Liver (tissue), 9 donors: ENCODE data around the gene LAGE3. TPM values are rescaled to one million over a fixed set of nuclear protein-coding genes. Genes with fewer than 3 reads are reported as not detected.

Experiments
- DNase-seq: peaks from one replicate; pipeline ENCODE4 v3.0.0-alpha.2; 2017; ENCODE audit warnings: low spot score
- H3K27ac ChIP-seq, 2 donors: one replicate each; pipeline ENCODE4 v1.7.0; 2013; ENCODE audit warnings: inconsistent platforms in 2 of 2, low read length in 2 of 2, control low read depth in 1 of 2, low read depth in 1 of 2, mild to moderate bottlenecking in 1 of 2
- H3K27me3 ChIP-seq, 4 donors: one replicate each; pipeline versions ENCODE4 v1.6.1 to v1.7.0; 2013; ENCODE audit warnings: low read length in 3 of 4, inconsistent platforms in 1 of 4, mild to moderate bottlenecking in 1 of 4, moderate library complexity in 1 of 4; ENCODE audit not compliant: control insufficient read depth in 4 of 4, insufficient read depth in 4 of 4
- H3K36me3 ChIP-seq, 4 donors: one replicate each; pipeline versions ENCODE4 v1.6.1 to v1.7.0; 2013; ENCODE audit warnings: low read length in 3 of 4, mild to moderate bottlenecking in 3 of 4, low read depth in 1 of 4, moderate library complexity in 1 of 4; ENCODE audit not compliant: control insufficient read depth in 4 of 4, insufficient read depth in 3 of 4
- H3K4me1 ChIP-seq, 4 donors: one replicate each; pipeline versions ENCODE4 v1.6.1 to v1.7.0; 2013; ENCODE audit warnings: low read length in 3 of 4, mild to moderate bottlenecking in 3 of 4, moderate library complexity in 1 of 4; ENCODE audit not compliant: control insufficient read depth in 4 of 4, insufficient read depth in 4 of 4
- H3K4me3 ChIP-seq, 3 donors: one replicate each; pipeline versions ENCODE4 v1.6.1 to v1.7.0; 2013; ENCODE audit warnings: low read length in 3 of 3, control low read depth in 1 of 3, low read depth in 1 of 3, mild to moderate bottlenecking in 1 of 3
- H3K9ac ChIP-seq, 2 donors: one replicate each; pipeline ENCODE4 v1.7.0; 2013; ENCODE audit warnings: low read length in 2 of 2, mild to moderate bottlenecking in 2 of 2, moderate library complexity in 2 of 2, control low read depth in 1 of 2, low read depth in 1 of 2
- H3K9me3 ChIP-seq, 4 donors: one replicate each; pipeline versions ENCODE4 v1.6.1 to v1.7.0; 2013; ENCODE audit warnings: low read length in 3 of 4; ENCODE audit not compliant: control insufficient read depth in 4 of 4
- FOXA1 ChIP-seq: IDR thresholded peaks from 2 replicates; pipeline ENCODE4 v1.6.1; 2016; ENCODE audit warnings: antibody characterized with exemption
- GABPA ChIP-seq, 2 donors: IDR thresholded peaks in 1 of 2; conservative IDR thresholded peaks in 1 of 2; 2 replicates each; pipeline ENCODE4 v1.6.1; 2016; ENCODE audit warnings: antibody characterized with exemption in 2 of 2, mild to moderate bottlenecking in 1 of 2, moderate library complexity in 1 of 2
- HNF4A ChIP-seq, 2 donors: conservative IDR thresholded peaks; 2 replicates each; pipeline ENCODE4 v1.6.1; 2016; ENCODE audit warnings: antibody characterized with exemption in 2 of 2, mild to moderate bottlenecking in 2 of 2
- HNF4G ChIP-seq: IDR thresholded peaks from 2 replicates; pipeline ENCODE4 v1.6.1; 2016; ENCODE audit warnings: antibody characterized with exemption
- JUND ChIP-seq, 2 donors: IDR thresholded peaks; 2 replicates each; pipeline ENCODE4 v1.6.1; 2016; ENCODE audit warnings: antibody characterized with exemption in 2 of 2
- MAX ChIP-seq: IDR thresholded peaks from 2 replicates; pipeline ENCODE4 v1.6.1; 2016; ENCODE audit warnings: antibody characterized with exemption
- RAD21 ChIP-seq, 2 donors: IDR thresholded peaks; 2 replicates each; pipeline ENCODE4 v1.6.1; 2016; ENCODE audit warnings: antibody characterized with exemption in 2 of 2, mild to moderate bottlenecking in 2 of 2
- RXRA ChIP-seq, 2 donors: IDR thresholded peaks; 2 replicates each; pipeline ENCODE4 v1.6.1; 2017 to 2018; ENCODE audit warnings: antibody characterized with exemption in 2 of 2, mild to moderate bottlenecking in 1 of 2
- SP1 ChIP-seq: IDR thresholded peaks from 2 replicates; pipeline ENCODE4 v1.6.1; 2018; ENCODE audit warnings: antibody characterized with exemption, mild to moderate bottlenecking
- TAF1 ChIP-seq: conservative IDR thresholded peaks from 2 replicates; pipeline ENCODE4 v1.6.1; 2016; ENCODE audit warnings: antibody characterized with exemption, mild to moderate bottlenecking
- YY1 ChIP-seq: IDR thresholded peaks from 2 replicates; pipeline ENCODE4 v1.6.1; 2016; ENCODE audit warnings: antibody characterized with exemption, mild to moderate bottlenecking
- WGBS: extraction: QIAGEN DNeasy Blood & Tissue Kit; methylation state at CpG from one replicate; pipeline ENCODE4 v1.1.7; 2013; 5-methylcytosine and 5-hydroxymethylcytosine counted together
- polyA plus RNA-seq, 2 donors: library from polyadenylated mRNA; stranded (reverse) in 1 of 2; unstranded in 1 of 2; fragments of 200-250 nt in 1 of 2; fragments of >200 nt in 1 of 2; fragmentation: Nextera tagmentation in 1 of 2; extraction: Ambion mirVana in 1 of 2; gene quantifications; one replicate each; pipeline versions ENCODE4 v1.2.1 to v1.2.3, GENCODE V29; 2013 to 2015
- total RNA-seq, 2 donors: library from RNA; depleted of rRNA; stranded (reverse); fragments of >200 nt; gene quantifications; one replicate each; pipeline ENCODE4 v1.2.3, GENCODE V29; 2014
- TF ChIP-seq, protein P1 (sequence below): fragments of 150-350 bp; IDR thresholded peaks from 2 replicates; pipeline ENCODE4 v1.5.1; 2017; ENCODE audit warnings: improper control_type of control experiment, low read depth, low read length; ENCODE audit not compliant: missing input control
- donor health status: healthy.
- donor health status: healthy.
- donor health status: healthy.
- donor health status: healthy.
- donor health status: healthy.

Gene LAGE3
- total and polyA plus RNA-seq, 4 donors = 8.5 to 18.1 (median 12.7) TPM

DNA sequence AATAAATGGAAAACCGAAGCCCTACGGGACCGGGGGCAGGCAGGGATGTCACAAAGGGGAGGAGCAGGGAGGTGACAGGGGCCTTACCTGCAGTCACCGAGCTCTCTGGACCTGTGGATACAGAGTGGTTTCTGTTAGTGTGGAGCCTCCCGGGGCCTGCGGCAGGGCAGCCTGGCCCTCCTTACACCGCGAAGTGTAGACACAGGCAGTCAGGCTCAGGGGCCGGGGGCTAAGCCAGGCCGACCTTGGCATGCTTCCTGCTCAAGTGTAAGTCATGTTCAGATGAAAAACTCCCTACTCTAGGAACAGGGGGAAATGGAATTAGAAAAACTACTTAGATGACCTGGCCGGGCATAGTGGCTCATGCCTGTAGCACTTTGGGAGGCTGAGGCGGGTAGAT is 32.7 kb upstream of the LAGE3 start:
- no peak for TF ChIP-seq GABPA (IDR thresholded peaks at IDR 0.05 in 1 of 2, conservative IDR thresholded peaks at IDR 0.05 in 1 of 2)
- no peak for TF ChIP-seq HNF4G
- no peak for TF ChIP-seq HNF4A (conservative IDR thresholded peaks at IDR 0.05)
- no peak for TF ChIP-seq JUND (IDR thresholded peaks at IDR 0.05)
- no peak for TF ChIP-seq MAX
- no peak for TF ChIP-seq RAD21 (IDR thresholded peaks at IDR 0.05)
- no peak for TF ChIP-seq TAF1
- Histone ChIP-seq H3K4me3 (no peak overlapping the region), H3K27me3 (no peaks in the 10 kb centered on the region), H3K27ac (no peak overlapping the region), H3K9me3 (peaks cover 0 to 3% (median 0%) of the 10 kb centered on the region in 4 donors), H3K36me3 (peaks cover 4 to 15% (median 4%) of the 10 kb centered on the region in 4 donors), H3K9ac (no peak overlapping the region), H3K4me1 (peaks cover 4 to 18% (median 10%) of the 10 kb centered on the region in 4 donors)
- 77% methylated on average over 12 of the region's 12 CpGs for WGBS
- DNase-seq = no peak

- peaks cover 3 to 12% (median 5%) of the 10 kb centered on the region in 4 donors for H3K4me1 ChIP-seq
- H3K4me3 ChIP-seq = no peak overlapping the region
- TF ChIP-seq MAX (no peak), TAF1 (no peak), GABPA (IDR thresholded peaks at IDR 0.05 in 1 of 2, conservative IDR thresholded peaks at IDR 0.05 in 1 of 2) (no peak), RAD21 (IDR thresholded peaks at IDR 0.05) (no peak)
- peaks cover 0 to 3% (median 0%) of the 10 kb centered on the region in 4 donors for H3K9me3 ChIP-seq
- over 99% methylated on average over 5 of the region's 5 CpGs for WGBS
- H3K27ac ChIP-seq = no peak overlapping the region
- no peak overlapping the region for H3K9ac ChIP-seq
- no peak for DNase-seq
- H3K27me3 ChIP-seq = no peaks in the 10 kb centered on the region
- peaks cover 4 to 26% (median 5%) of the 10 kb centered on the region in 4 donors for H3K36me3 ChIP-seq
These were observed 30.4 kb upstream of the LAGE3 start for GRCh38 chrX:154509455-154509854.

- H3K36me3 ChIP-seq = peaks cover 4 to 26% (median 5%) of the 10 kb centered on the region in 4 donors
- no peak overlapping the region for H3K4me3 ChIP-seq
- peaks cover 0 to 3% (median 0%) of the 10 kb centered on the region in 4 donors for H3K9me3 ChIP-seq
- no peaks in the 10 kb centered on the region for H3K27me3 ChIP-seq
- DNase-seq = no peak
- 93% methylated on average over 13 of the region's 13 CpGs for WGBS
- H3K27ac ChIP-seq = no peak overlapping the region
- TF ChIP-seq GABPA (IDR thresholded peaks at IDR 0.05 in 1 of 2, conservative IDR thresholded peaks at IDR 0.05 in 1 of 2) = no peak
- TF ChIP-seq RXRA (IDR thresholded peaks at IDR 0.05) = no peak
- no peak for TF ChIP-seq RAD21 (IDR thresholded peaks at IDR 0.05)
- TF ChIP-seq, protein P1, sequence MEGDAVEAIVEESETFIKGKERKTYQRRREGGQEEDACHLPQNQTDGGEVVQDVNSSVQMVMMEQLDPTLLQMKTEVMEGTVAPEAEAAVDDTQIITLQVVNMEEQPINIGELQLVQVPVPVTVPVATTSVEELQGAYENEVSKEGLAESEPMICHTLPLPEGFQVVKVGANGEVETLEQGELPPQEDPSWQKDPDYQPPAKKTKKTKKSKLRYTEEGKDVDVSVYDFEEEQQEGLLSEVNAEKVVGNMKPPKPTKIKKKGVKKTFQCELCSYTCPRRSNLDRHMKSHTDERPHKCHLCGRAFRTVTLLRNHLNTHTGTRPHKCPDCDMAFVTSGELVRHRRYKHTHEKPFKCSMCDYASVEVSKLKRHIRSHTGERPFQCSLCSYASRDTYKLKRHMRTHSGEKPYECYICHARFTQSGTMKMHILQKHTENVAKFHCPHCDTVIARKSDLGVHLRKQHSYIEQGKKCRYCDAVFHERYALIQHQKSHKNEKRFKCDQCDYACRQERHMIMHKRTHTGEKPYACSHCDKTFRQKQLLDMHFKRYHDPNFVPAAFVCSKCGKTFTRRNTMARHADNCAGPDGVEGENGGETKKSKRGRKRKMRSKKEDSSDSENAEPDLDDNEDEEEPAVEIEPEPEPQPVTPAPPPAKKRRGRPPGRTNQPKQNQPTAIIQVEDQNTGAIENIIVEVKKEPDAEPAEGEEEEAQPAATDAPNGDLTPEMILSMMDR = no peak
- no peak for TF ChIP-seq HNF4A (conservative IDR thresholded peaks at IDR 0.05)
- TF ChIP-seq FOXA1 = no peak
- no peak for TF ChIP-seq SP1
- TF ChIP-seq YY1 = no peak
- peaks cover 0 to 7% (median 2%) of the 10 kb centered on the region in 4 donors for H3K4me1 ChIP-seq
- no peak overlapping the region for H3K9ac ChIP-seq
These were observed 29.3 kb upstream of the LAGE3 start for GRCh38 chrX:154508384-154508745.
